A549 (cell line): ENCODE data around the gene GP1BA. TPM values are rescaled to one million over a fixed set of nuclear protein-coding genes. Genes with fewer than 3 reads are reported as not detected.
A peak's percentile ranks its signal among the peaks of the same experiment; 100 is the strongest.

Experiments used
- ATAC-seq, 2 experiments: fragments of 200-7000 bp in 1 of 2; fragments of >200 bp in 1 of 2; cut with Nextera tagmentation in 1 of 2; cut with Tn5 transposase in 1 of 2; 3 replicates each; pipeline versions ENCODE4 v1.8.0 to v1.9.1; 2018 to 2020; ENCODE audit warnings: mild to moderate bottlenecking in 1 of 2, moderate library complexity in 1 of 2
- CTCF ChIA-PET: fragments of 300-600 bp; sonication (Branson Sonifier 250); formaldehyde crosslinking; extraction: SDS; loops from one replicate; lab custom pipeline; 2021; ENCODE audit warnings: antibody characterized with exemption, inconsistent platforms; lab: Yijun Ruan, JAX
- POLR2A ChIA-PET: fragments of 350-600 bp; formaldehyde crosslinking; extraction: SDS; loops from one replicate; lab custom pipeline; 2021; ENCODE audit warnings: antibody characterized with exemption, inconsistent platforms; lab: Yijun Ruan, JAX
- DNase-seq, 2 experiments: peaks; one replicate each; pipeline versions ENCODE4 v3.0.0 to v3.0.0-alpha.2; 2011 to 2016; ENCODE audit warnings: low read depth in 1 of 2, low spot score in 1 of 2
- FAIRE-seq: peaks from 2 replicates; lab custom pipeline; 2011; peaks lifted over from hg19 to GRCh38; lab: Jason Lieb, UNC
- H3K27ac ChIP-seq, 2 experiments: fragments of >200 bp; sonication (Bioruptor Twin); formaldehyde crosslinking; 3 replicates each; pipeline ENCODE4 v1.5.1; 2016 to 2017
- H3K4me1 ChIP-seq: fragments of >200 bp; sonication (Bioruptor Twin); formaldehyde crosslinking; 3 replicates; pipeline ENCODE4 v1.6.1; 2016
- H3K4me2 ChIP-seq: fragments of >200 bp; sonication (Bioruptor Twin); formaldehyde crosslinking; 3 replicates; pipeline ENCODE4 v1.6.1; 2016
- H3K4me3 ChIP-seq: fragments of >200 bp; sonication (Bioruptor Twin); formaldehyde crosslinking; 3 replicates; pipeline ENCODE4 v1.5.1; 2016
- H3K9me3 ChIP-seq: fragments of >200 bp; sonication (Bioruptor Twin); formaldehyde crosslinking; 3 replicates; pipeline ENCODE4 v1.6.1; 2016
- BCL3 ChIP-seq: fragments of >200 bp; sonication (Bioruptor Twin); formaldehyde crosslinking; IDR thresholded peaks from 3 replicates; pipeline ENCODE4 v1.6.1; 2016
- CBX2 ChIP-seq: fragments of 200-600 bp; sonication (generic); IDR thresholded peaks from 2 replicates; pipeline ENCODE4 v1.6.1; 2016; ENCODE audit warnings: low read depth, mild to moderate bottlenecking, borderline replicate concordance
- CBX8 ChIP-seq: fragments of 200-600 bp; sonication (generic); IDR thresholded peaks from 2 replicates; pipeline ENCODE4 v1.6.1; 2016
- CHD4 ChIP-seq: fragments of 200-600 bp; sonication (generic); IDR thresholded peaks from 2 replicates; pipeline ENCODE4 v1.6.1; 2016; ENCODE audit warnings: antibody characterized with exemption, mild to moderate bottlenecking, borderline replicate concordance
- EHF ChIP-seq: fragments of 250-450 bp; sonication (Bioruptor Pico); IDR thresholded peaks from 2 replicates; pipeline ENCODE4 v1.5.0; 2020; ENCODE audit warnings: mild to moderate bottlenecking
- EHMT2 ChIP-seq: fragments of 200-600 bp; sonication (generic); IDR thresholded peaks from 2 replicates; pipeline ENCODE4 v1.6.1; 2016; ENCODE audit warnings: antibody characterized with exemption, low read depth, mild to moderate bottlenecking, moderate library complexity
- ELK1 ChIP-seq: fragments of 150-350 bp; IDR thresholded peaks from 2 replicates; pipeline ENCODE4 v1.6.1; 2014; ENCODE audit warnings: low read depth, mild to moderate bottlenecking, low read length
- EP300 ChIP-seq, 2 experiments: fragments of >200 bp; sonication (Bioruptor Twin); formaldehyde crosslinking; IDR thresholded peaks; 2 replicates in 1 of 2; 3 replicates in 1 of 2; pipeline ENCODE4 v1.6.1; 2016 to 2017
- FOSB ChIP-seq: fragments of 250-450 bp; sonication (Bioruptor Pico); IDR thresholded peaks from 2 replicates; pipeline ENCODE4 v1.5.0; 2020; ENCODE audit warnings: mild to moderate bottlenecking, moderate library complexity
- GATA3 ChIP-seq: IDR thresholded peaks from 2 replicates; pipeline ENCODE4 v1.6.1; 2012; ENCODE audit warnings: borderline replicate concordance
- HEYL ChIP-seq: fragments of 250-450 bp; sonication (Bioruptor Pico); IDR thresholded peaks from 2 replicates; pipeline ENCODE4 v1.8.0; 2021; ENCODE audit warnings: mild to moderate bottlenecking, moderate library complexity
- JUN ChIP-seq, 2 experiments: fragments of >200 bp; sonication (Bioruptor Twin); formaldehyde crosslinking; IDR thresholded peaks; 2 replicates in 1 of 2; 3 replicates in 1 of 2; pipeline ENCODE4 v1.6.1; 2016 to 2017
- JUNB ChIP-seq: fragments of >200 bp; sonication (Bioruptor Twin); formaldehyde crosslinking; IDR thresholded peaks from 2 replicates; pipeline ENCODE4 v1.6.1; 2016
- KDM5A ChIP-seq: fragments of 200-600 bp; sonication (generic); IDR thresholded peaks from 2 replicates; pipeline ENCODE4 v1.6.1; 2016; ENCODE audit warnings: antibody characterized with exemption, mild to moderate bottlenecking
- MAZ ChIP-seq: fragments of 150-350 bp; IDR thresholded peaks from 2 replicates; pipeline ENCODE4 v1.6.1; 2014; ENCODE audit warnings: antibody characterized with exemption, low read depth, low read length, borderline replicate concordance
- PHF8 ChIP-seq: fragments of 200-600 bp; sonication (generic); IDR thresholded peaks from 2 replicates; pipeline ENCODE4 v1.6.1; 2016; ENCODE audit warnings: low read depth, mild to moderate bottlenecking, antibody characterized with exemption, moderate library complexity, borderline replicate concordance
- POLR2A ChIP-seq: IDR thresholded peaks from 2 replicates; pipeline ENCODE4 v1.6.1; 2012; ENCODE audit warnings: mild to moderate bottlenecking, low read length
- POLR2AphosphoS2 ChIP-seq: conservative IDR thresholded peaks from 2 replicates; pipeline ENCODE4 v1.6.1; 2012; ENCODE audit warnings: low read length, improper control_type of control experiment, inconsistent platforms
- RAD21 ChIP-seq, 2 experiments: fragments of >200 bp in 1 of 2; sonication (Bioruptor Twin) in 1 of 2; formaldehyde crosslinking in 1 of 2; IDR thresholded peaks in 1 of 2; conservative IDR thresholded peaks in 1 of 2; 2 replicates in 1 of 2; 3 replicates in 1 of 2; pipeline ENCODE4 v1.6.1; 2012 to 2018; ENCODE audit warnings: inconsistent platforms in 1 of 2
- RARB ChIP-seq: fragments of 250-450 bp; sonication (Bioruptor Pico); IDR thresholded peaks from 2 replicates; pipeline ENCODE4 v1.8.0; 2021; ENCODE audit warnings: mild to moderate bottlenecking, moderate library complexity
- RCOR1 ChIP-seq: fragments of 150-350 bp; IDR thresholded peaks from 2 replicates; pipeline ENCODE4 v1.6.1; 2014; ENCODE audit warnings: antibody characterized with exemption, low read length, low read depth
- TFCP2L1 ChIP-seq: fragments of 250-450 bp; sonication (Bioruptor Pico); IDR thresholded peaks from 2 replicates; pipeline ENCODE4 v1.5.0; 2021; ENCODE audit warnings: mild to moderate bottlenecking
- TP53 ChIP-seq: fragments of 250-450 bp; sonication (Bioruptor Pico); IDR thresholded peaks from 2 replicates; pipeline ENCODE4 v1.5.0; 2021; ENCODE audit warnings: mild to moderate bottlenecking, moderate library complexity
- ZNF302 ChIP-seq: fragments of 250-450 bp; sonication (Bioruptor Pico); IDR thresholded peaks from 2 replicates; pipeline ENCODE4 v1.9.0; 2021; ENCODE audit warnings: inconsistent platforms, mild to moderate bottlenecking, moderate library complexity
- WGBS: methylation state at CpG from one replicate; pipeline ENCODE4 v1.1.6; 2017; ENCODE audit errors: missing lambda C conversion rate; 5-methylcytosine and 5-hydroxymethylcytosine counted together
- polyA plus RNA-seq, 4 experiments: library from polyadenylated mRNA; depleted of rRNA in 3 of 4; stranded (reverse); fragments of >200 nt; fragmentation: RNase III in 1 of 4; extraction: RNeasy Plus Mini Kit Qiagen cat#74134 plus additional on column Dnase treatment in 1 of 4; gene quantifications; 2 replicates in 3 of 4; 3 replicates in 1 of 4; pipeline ENCODE4 v1.2.3, GENCODE V29; 2011 to 2017
- TF ChIP-seq, protein P1 (sequence below): fragments of 250-450 bp; sonication (Bioruptor Pico); IDR thresholded peaks from 2 replicates; pipeline ENCODE4 v1.5.0; 2021; ENCODE audit warnings: mild to moderate bottlenecking, moderate library complexity, borderline replicate concordance
- TF ChIP-seq, protein P2 (sequence below): IDR thresholded peaks from 2 replicates; pipeline ENCODE4 v1.6.1; 2012
- TF ChIP-seq, protein P3 (sequence below): fragments of >200 bp; sonication (Bioruptor Twin); formaldehyde crosslinking; IDR thresholded peaks from 3 replicates; pipeline ENCODE4 v1.5.1; 2016

Gene GP1BA
- polyA plus RNA-seq, 2 of the 4 experiments (the other 2 are of a cell fraction), result not detected

DNA sequence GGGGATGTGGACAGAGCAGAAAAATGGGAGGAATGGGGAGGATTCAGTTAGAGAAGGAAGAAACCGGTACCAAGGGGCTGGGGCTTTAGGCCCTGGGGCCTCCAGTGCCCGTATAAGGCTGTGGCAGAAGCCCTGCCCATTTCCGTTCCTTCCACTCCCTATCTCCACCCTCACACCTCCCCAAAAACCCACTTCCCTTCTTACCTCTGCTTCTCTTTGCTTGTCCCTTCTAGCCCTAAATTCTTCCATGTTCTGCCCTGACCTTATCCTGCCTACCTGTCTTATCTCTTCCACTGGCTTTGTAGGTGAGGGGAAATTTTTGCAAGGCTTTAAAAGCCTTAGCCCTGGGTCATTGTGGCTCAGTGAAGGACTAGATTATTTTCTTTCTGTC, 12.1 kb downstream of the GP1BA start:
- Histone ChIP-seq H3K27ac (peak overlapping the region in 1 of 2 experiments; percentile 99; a peak in 3 of 6 replicates), H3K4me1 (peaks cover 55% of the 10 kb centered on the region), H3K4me3 (no peak overlapping the region), H3K4me2 (peak overlapping the region; percentile 99), H3K9me3 (no peaks in the 10 kb centered on the region)
- DNase-seq, result no peak
- 0 out of 2 replicates have a peak, but pooled peaks have one; percentile 10 for TF ChIP-seq GATA3
- no peak for TF ChIP-seq ELK1
- no peak for TF ChIP-seq CHD4
- TF ChIP-seq EHMT2, result no peak
- no peak for TF ChIP-seq KDM5A
- TF ChIP-seq RCOR1, result no peak
- no peak; the same call in 1 of the 2 replicates for TF ChIP-seq RARB (CRISPR knock-in tag)
- no peak for TF ChIP-seq FOSB
- TF ChIP-seq TFCP2L1 (CRISPR knock-in tag), result peak; percentile 70
- TF ChIP-seq, protein P1, sequence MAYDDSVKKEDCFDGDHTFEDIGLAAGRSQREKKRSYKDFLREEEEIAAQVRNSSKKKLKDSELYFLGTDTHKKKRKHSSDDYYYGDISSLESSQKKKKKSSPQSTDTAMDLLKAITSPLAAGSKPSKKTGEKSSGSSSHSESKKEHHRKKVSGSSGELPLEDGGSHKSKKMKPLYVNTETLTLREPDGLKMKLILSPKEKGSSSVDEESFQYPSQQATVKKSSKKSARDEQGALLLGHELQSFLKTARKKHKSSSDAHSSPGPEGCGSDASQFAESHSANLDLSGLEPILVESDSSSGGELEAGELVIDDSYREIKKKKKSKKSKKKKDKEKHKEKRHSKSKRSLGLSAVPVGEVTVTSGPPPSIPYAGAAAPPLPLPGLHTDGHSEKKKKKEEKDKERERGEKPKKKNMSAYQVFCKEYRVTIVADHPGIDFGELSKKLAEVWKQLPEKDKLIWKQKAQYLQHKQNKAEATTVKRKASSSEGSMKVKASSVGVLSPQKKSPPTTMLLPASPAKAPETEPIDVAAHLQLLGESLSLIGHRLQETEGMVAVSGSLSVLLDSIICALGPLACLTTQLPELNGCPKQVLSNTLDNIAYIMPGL (CRISPR knock-in tag), result no peak
- no peak for TF ChIP-seq CBX2
- no peak for TF ChIP-seq ZNF302 (CRISPR knock-in tag)
- TF ChIP-seq RAD21 (conservative IDR thresholded peaks at IDR 0.05 in 1 of 2, IDR thresholded peaks at IDR 0.05 in 1 of 2), result no peak
- no peak for TF ChIP-seq PHF8
- no peak for TF ChIP-seq EHF
- ChIA-PET CTCF (interaction anchor here (2.6 to 3.7 kb wide), 2 partner anchors 35 to 43 kb away, joined by 11 to 17 read pairs; partner anchors contain the start of gene CAMTA2), POLR2A (interaction anchor here (5.3 kb wide), 1 partner anchor 23 kb away, joined by 67 read pairs; the partner anchor contains the start of gene SPAG7)
- no peak for ATAC-seq
- WGBS, result 63% methylated on average over 3 of the region's 3 CpGs
- FAIRE-seq, result no peak

DNA sequence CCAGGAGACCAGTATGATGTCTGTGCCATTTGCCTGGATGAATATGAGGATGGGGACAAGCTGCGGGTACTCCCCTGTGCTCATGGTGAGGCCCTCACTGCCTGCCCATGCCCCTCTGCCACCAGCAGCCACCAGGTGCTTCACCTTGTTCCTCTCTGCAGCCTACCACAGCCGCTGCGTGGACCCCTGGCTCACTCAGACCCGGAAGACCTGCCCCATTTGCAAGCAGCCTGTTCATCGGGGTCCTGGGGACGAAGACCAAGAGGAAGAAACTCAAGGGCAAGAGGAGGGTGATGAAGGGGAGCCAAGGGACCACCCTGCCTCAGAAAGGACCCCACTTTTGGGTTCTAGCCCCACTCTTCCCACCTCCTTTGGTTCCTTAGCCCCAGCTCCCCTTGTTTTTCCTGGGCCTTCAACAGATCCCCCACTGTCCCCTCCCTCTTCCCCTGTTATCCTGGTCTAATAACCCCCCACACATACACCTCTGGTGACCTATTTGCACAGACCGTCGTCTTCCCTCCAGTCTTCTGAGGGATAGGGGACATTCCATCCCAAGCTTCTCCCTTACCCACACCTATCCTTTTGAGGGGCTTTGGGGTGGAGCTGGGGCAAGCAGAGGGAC, 12.6 kb downstream of the GP1BA start:
- ATAC-seq (no peak), DNase-seq (no peak), FAIRE-seq (no peak)
- peak overlapping the region; percentile 99 for H3K27ac ChIP-seq
- peak overlapping the region; percentile 99 for H3K4me2 ChIP-seq
- 62% methylated on average over 8 of the region's 8 CpGs for WGBS
- ChIA-PET POLR2A (interaction anchor here (5.3 kb wide), 1 partner anchor 22 kb away, joined by 67 read pairs; the partner anchor contains the start of gene SPAG7), CTCF (interaction anchor here (0.6 to 3.7 kb wide), 4 partner anchors 18 to 89 kb away, joined by 3 to 17 read pairs (median 8); partner anchors contain the start of gene CAMTA2)
- no peaks in the 10 kb centered on the region for H3K9me3 ChIP-seq
- H3K4me1 ChIP-seq, result peaks cover 55% of the 10 kb centered on the region
- peak overlapping the region; percentile 98 for H3K4me3 ChIP-seq
- TF ChIP-seq POLR2A (0 out of 2 replicates have a peak, but pooled peaks have one; percentile 3), BCL3 (no peak), EP300 (IDR thresholded peaks at IDR 0.05) (no peak), CBX8 (no peak), RAD21 (conservative IDR thresholded peaks at IDR 0.05 in 1 of 2, IDR thresholded peaks at IDR 0.05 in 1 of 2) (no peak), JUN (IDR thresholded peaks at IDR 0.05) (peak in 1 of 2 experiments; percentile 55; a peak in 3 of 5 replicates), JUNB (no peak), KDM5A (no peak), POLR2AphosphoS2 (peak; percentile 94), RARB (CRISPR knock-in tag) (peak; percentile 86), TFCP2L1 (CRISPR knock-in tag) (peak; percentile 61), HEYL (CRISPR knock-in tag) (no peak), TP53 (peak; percentile 81), MAZ (no peak)
- TF ChIP-seq, protein P2, sequence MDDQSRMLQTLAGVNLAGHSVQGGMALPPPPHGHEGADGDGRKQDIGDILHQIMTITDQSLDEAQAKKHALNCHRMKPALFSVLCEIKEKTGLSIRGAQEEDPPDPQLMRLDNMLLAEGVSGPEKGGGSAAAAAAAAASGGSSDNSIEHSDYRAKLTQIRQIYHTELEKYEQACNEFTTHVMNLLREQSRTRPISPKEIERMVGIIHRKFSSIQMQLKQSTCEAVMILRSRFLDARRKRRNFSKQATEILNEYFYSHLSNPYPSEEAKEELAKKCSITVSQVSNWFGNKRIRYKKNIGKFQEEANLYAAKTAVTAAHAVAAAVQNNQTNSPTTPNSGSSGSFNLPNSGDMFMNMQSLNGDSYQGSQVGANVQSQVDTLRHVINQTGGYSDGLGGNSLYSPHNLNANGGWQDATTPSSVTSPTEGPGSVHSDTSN, result peak; percentile 81
- TF ChIP-seq, protein P3, sequence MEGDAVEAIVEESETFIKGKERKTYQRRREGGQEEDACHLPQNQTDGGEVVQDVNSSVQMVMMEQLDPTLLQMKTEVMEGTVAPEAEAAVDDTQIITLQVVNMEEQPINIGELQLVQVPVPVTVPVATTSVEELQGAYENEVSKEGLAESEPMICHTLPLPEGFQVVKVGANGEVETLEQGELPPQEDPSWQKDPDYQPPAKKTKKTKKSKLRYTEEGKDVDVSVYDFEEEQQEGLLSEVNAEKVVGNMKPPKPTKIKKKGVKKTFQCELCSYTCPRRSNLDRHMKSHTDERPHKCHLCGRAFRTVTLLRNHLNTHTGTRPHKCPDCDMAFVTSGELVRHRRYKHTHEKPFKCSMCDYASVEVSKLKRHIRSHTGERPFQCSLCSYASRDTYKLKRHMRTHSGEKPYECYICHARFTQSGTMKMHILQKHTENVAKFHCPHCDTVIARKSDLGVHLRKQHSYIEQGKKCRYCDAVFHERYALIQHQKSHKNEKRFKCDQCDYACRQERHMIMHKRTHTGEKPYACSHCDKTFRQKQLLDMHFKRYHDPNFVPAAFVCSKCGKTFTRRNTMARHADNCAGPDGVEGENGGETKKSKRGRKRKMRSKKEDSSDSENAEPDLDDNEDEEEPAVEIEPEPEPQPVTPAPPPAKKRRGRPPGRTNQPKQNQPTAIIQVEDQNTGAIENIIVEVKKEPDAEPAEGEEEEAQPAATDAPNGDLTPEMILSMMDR, result no peak
- TF ChIP-seq, protein P1 (CRISPR knock-in tag), result peak; percentile 19; the same call in 1 of the 2 replicates
